ENCODE data around the gene ALK.

DNA sequence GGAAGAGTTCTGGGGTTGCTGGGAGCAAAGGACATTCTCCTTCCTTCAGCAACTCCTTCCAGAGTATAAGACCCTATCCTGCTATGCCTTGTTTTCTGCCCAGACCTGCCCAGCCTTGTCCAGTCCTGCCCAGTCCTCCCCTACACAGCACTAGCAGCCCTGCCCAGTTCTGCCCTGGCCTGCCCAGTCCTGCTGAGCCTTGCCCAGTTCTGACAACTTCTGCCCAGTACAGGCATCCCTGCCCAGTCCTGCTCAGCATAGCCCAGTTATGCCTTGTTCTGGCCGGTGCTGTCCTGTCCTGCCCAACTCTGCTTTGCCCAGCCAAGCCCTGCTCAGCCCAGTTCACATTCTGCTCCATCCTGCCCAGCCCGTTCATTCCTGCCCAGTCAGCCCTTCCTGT lies 44.9 kb upstream of the ALK start:
- no peak for TF ChIP-seq EZH2 (IDR thresholded peaks at IDR 0.05)
- no peak for TF ChIP-seq POLR2AphosphoS5 (IDR thresholded peaks at IDR 0.05; ENCODE audit: borderline replicate concordance, low read depth, low read length)
